ENCODE data around the gene ZNF318.

- no peak for TF ChIP-seq CTCF (IDR thresholded peaks at IDR 0.05)
- TF ChIP-seq EP300 (IDR thresholded peaks at IDR 0.05) = no peak
- TF ChIP-seq POLR2A (IDR thresholded peaks at IDR 0.05) = no peak
- TF ChIP-seq POLR2AphosphoS5 (IDR thresholded peaks at IDR 0.05) = no peak
These were observed 71.5 kb downstream of the ZNF318 start, which contains the start of gene SLC22A7 for GRCh38 chr6:43297644-43298564.
